ENCODE measurements around the gene DCK.

DNA sequence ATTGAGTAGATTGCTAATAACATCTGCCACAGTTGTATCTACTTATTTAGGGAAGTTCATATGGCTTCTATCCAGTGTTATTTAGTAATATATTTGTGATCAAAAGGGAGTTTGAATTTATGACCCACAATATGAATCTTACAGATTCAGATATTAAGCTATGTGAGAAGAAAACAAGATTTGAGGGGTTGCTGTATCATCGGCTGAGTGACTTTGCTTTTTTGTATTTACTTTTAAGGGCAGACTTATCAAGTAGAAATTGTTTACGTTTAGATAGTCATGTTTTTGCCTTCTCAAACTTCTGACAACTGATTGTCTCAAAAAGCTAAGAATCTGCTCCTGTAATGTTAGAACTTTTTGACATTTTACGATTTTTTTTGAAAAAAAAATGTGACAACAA, 17.2 kb upstream of the DCK start:
- TF ChIP-seq, protein P1, sequence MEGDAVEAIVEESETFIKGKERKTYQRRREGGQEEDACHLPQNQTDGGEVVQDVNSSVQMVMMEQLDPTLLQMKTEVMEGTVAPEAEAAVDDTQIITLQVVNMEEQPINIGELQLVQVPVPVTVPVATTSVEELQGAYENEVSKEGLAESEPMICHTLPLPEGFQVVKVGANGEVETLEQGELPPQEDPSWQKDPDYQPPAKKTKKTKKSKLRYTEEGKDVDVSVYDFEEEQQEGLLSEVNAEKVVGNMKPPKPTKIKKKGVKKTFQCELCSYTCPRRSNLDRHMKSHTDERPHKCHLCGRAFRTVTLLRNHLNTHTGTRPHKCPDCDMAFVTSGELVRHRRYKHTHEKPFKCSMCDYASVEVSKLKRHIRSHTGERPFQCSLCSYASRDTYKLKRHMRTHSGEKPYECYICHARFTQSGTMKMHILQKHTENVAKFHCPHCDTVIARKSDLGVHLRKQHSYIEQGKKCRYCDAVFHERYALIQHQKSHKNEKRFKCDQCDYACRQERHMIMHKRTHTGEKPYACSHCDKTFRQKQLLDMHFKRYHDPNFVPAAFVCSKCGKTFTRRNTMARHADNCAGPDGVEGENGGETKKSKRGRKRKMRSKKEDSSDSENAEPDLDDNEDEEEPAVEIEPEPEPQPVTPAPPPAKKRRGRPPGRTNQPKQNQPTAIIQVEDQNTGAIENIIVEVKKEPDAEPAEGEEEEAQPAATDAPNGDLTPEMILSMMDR (conservative IDR thresholded peaks at IDR 0.05; ENCODE audit: low read depth in 2 of 2), result no peak
- TF ChIP-seq EZH2phosphoT487 (IDR thresholded peaks at IDR 0.05; ENCODE audit: unreplicated experiment) (no peak), JUNB (IDR thresholded peaks at IDR 0.05; ENCODE audit: unreplicated experiment) (no peak), ZNF331 (CRISPR knock-in tag; IDR thresholded peaks at IDR 0.05; ENCODE audit: low read depth) (no peak), CREB1 (CRISPR knock-in tag; IDR thresholded peaks at IDR 0.05; ENCODE audit: low read depth) (no peak), ZNF114 (CRISPR knock-in tag; IDR thresholded peaks at IDR 0.05) (no peak), EZH2 (IDR thresholded peaks at IDR 0.05; ENCODE audit: low read depth, unreplicated experiment) (no peak)
- TF ChIP-seq, protein P2, sequence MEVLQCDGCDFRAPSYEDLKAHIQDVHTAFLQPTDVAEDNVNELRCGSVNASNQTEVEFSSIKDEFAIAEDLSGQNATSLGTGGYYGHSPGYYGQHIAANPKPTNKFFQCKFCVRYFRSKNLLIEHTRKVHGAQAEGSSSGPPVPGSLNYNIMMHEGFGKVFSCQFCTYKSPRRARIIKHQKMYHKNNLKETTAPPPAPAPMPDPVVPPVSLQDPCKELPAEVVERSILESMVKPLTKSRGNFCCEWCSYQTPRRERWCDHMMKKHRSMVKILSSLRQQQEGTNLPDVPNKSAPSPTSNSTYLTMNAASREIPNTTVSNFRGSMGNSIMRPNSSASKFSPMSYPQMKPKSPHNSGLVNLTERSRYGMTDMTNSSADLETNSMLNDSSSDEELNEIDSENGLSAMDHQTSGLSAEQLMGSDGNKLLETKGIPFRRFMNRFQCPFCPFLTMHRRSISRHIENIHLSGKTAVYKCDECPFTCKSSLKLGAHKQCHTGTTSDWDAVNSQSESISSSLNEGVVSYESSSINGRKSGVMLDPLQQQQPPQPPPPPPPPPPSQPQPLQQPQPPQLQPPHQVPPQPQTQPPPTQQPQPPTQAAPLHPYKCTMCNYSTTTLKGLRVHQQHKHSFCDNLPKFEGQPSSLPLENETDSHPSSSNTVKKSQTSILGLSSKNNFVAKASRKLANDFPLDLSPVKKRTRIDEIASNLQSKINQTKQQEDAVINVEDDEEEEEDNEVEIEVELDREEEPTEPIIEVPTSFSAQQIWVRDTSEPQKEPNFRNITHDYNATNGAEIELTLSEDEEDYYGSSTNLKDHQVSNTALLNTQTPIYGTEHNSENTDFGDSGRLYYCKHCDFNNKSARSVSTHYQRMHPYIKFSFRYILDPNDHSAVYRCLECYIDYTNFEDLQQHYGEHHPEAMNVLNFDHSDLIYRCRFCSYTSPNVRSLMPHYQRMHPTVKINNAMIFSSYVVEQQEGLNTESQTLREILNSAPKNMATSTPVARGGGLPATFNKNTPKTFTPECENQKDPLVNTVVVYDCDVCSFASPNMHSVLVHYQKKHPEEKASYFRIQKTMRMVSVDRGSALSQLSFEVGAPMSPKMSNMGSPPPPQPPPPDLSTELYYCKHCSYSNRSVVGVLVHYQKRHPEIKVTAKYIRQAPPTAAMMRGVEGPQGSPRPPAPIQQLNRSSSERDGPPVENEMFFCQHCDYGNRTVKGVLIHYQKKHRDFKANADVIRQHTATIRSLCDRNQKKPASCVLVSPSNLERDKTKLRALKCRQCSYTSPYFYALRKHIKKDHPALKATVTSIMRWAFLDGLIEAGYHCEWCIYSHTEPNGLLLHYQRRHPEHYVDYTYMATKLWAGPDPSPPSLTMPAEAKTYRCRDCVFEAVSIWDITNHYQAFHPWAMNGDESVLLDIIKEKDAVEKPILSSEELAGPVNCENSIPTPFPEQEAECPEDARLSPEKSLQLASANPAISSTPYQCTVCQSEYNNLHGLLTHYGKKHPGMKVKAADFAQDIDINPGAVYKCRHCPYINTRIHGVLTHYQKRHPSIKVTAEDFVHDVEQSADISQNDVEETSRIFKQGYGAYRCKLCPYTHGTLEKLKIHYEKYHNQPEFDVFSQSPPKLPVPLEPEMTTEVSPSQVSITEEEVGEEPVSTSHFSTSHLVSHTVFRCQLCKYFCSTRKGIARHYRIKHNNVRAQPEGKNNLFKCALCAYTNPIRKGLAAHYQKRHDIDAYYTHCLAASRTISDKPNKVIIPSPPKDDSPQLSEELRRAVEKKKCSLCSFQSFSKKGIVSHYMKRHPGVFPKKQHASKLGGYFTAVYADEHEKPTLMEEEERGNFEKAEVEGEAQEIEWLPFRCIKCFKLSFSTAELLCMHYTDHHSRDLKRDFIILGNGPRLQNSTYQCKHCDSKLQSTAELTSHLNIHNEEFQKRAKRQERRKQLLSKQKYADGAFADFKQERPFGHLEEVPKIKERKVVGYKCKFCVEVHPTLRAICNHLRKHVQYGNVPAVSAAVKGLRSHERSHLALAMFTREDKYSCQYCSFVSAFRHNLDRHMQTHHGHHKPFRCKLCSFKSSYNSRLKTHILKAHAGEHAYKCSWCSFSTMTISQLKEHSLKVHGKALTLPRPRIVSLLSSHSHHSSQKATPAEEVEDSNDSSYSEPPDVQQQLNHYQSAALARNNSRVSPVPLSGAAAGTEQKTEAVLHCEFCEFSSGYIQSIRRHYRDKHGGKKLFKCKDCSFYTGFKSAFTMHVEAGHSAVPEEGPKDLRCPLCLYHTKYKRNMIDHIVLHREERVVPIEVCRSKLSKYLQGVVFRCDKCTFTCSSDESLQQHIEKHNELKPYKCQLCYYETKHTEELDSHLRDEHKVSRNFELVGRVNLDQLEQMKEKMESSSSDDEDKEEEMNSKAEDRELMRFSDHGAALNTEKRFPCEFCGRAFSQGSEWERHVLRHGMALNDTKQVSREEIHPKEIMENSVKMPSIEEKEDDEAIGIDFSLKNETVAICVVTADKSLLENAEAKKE (CRISPR knock-in tag; IDR thresholded peaks at IDR 0.05), result no peak
- TF ChIP-seq, protein P3, sequence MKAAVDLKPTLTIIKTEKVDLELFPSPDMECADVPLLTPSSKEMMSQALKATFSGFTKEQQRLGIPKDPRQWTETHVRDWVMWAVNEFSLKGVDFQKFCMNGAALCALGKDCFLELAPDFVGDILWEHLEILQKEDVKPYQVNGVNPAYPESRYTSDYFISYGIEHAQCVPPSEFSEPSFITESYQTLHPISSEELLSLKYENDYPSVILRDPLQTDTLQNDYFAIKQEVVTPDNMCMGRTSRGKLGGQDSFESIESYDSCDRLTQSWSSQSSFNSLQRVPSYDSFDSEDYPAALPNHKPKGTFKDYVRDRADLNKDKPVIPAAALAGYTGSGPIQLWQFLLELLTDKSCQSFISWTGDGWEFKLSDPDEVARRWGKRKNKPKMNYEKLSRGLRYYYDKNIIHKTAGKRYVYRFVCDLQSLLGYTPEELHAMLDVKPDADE (IDR thresholded peaks at IDR 0.05), result no peak
